Right lobe of liver (tissue), 6 donors: ENCODE measurements around the gene TENM4. TPM values are rescaled to one million over a fixed set of nuclear protein-coding genes. Genes with fewer than 3 reads are reported as not detected.

Experiments used
- ATAC-seq, 4 donors: fragments of 200-7000 bp; cut with Tn5 transposase; one replicate each; pipeline ENCODE4 v1.9.1; 2020; ENCODE audit warnings: mild to moderate bottlenecking in 4 of 4, moderate library complexity in 4 of 4
- DNase-seq, 3 donors: peaks; one replicate each; pipeline ENCODE4 v3.0.0-alpha.2; 2020
- H3K27ac ChIP-seq, 3 donors: fragments of 200-600 bp; one replicate each; pipeline ENCODE4 v1.8.0; 2022
- H3K27me3 ChIP-seq, 2 donors: fragments of 200-600 bp; one replicate each; pipeline ENCODE4 v1.8.0; 2022
- H3K36me3 ChIP-seq, 4 donors: fragments of 200-600 bp; sonication (generic) in 1 of 4; one replicate each; pipeline versions ENCODE4 v1.5.1 to v1.8.0; 2017 to 2022; ENCODE audit warnings: control low read depth in 1 of 4
- H3K4me1 ChIP-seq, 4 donors: fragments of 200-600 bp; sonication (generic) in 1 of 4; one replicate each; pipeline versions ENCODE4 v1.5.1 to v1.8.0; 2017 to 2022; ENCODE audit warnings: control low read depth in 1 of 4
- H3K4me3 ChIP-seq, 3 donors: fragments of 200-600 bp; one replicate each; pipeline ENCODE4 v1.8.0; 2022
- H3K9me3 ChIP-seq, 4 donors: fragments of 200-600 bp; sonication (generic) in 1 of 4; one replicate each; pipeline versions ENCODE4 v1.5.1 to v1.8.0; 2017 to 2022; ENCODE audit warnings: control low read depth in 1 of 4
- POLR2A ChIP-seq: fragments of 450-650 bp; IDR thresholded peaks from one replicate; pipeline ENCODE4 v1.6.1; 2017; ENCODE audit warnings: antibody characterized with exemption, mild to moderate bottlenecking
- WGBS: methylation state at CpG from one replicate; pipeline ENCODE4 v1.1.6; 2018; ENCODE audit warnings: low coverage, low lambda C conversion rate; ENCODE audit not compliant: insufficient coverage; ENCODE audit errors: missing lambda C conversion rate; 5-methylcytosine and 5-hydroxymethylcytosine counted together
- intact Hi-C, 2 donors: fragments of 100-400 bp; cut with DNase I; formaldehyde crosslinking; loops; one replicate each; pipeline versions ENCODE4 v1.11.2 to v1.14.1; 2022
- total RNA-seq, 6 experiments: library from RNA; depleted of rRNA in 2 of 6; stranded (reverse); fragments of >200 nt in 2 of 6; fragmentation: NEBNext Ultra II Directional in 3 of 6; extraction: Animal tissue kit (Norgen Biotek cat#: 25700) in 3 of 6; gene quantifications; one replicate each; pipeline versions ENCODE4 v1.1.0 to v1.2.4, GENCODE V29; 2016 to 2023
- TF ChIP-seq, protein P1 (sequence below), 4 donors: fragments of 200-600 bp in 3 of 4; fragments of 450-650 bp in 1 of 4; IDR thresholded peaks; one replicate each; pipeline versions ENCODE4 v1.5.1 to v1.8.0; 2016 to 2022; ENCODE audit warnings: antibody characterized with exemption in 4 of 4, mild to moderate bottlenecking in 2 of 4
- donor health status: DM: no; HTN: yes; CAD: no.
- donor health status: DM: no; HTN: no; CAD: no.
- donor health status: DM: no; HTN: no; CAD: no.
- donor health status: DM: no; HTN: yes; CAD: no.
- donor health status: DM: no; HTN: yes; CAD: no.

The TENM4 gene
- total RNA-seq, 6 experiments from 2014 or later, result 0.04 to 0.58 (median 0.14) TPM; not detected in 2

DNA sequence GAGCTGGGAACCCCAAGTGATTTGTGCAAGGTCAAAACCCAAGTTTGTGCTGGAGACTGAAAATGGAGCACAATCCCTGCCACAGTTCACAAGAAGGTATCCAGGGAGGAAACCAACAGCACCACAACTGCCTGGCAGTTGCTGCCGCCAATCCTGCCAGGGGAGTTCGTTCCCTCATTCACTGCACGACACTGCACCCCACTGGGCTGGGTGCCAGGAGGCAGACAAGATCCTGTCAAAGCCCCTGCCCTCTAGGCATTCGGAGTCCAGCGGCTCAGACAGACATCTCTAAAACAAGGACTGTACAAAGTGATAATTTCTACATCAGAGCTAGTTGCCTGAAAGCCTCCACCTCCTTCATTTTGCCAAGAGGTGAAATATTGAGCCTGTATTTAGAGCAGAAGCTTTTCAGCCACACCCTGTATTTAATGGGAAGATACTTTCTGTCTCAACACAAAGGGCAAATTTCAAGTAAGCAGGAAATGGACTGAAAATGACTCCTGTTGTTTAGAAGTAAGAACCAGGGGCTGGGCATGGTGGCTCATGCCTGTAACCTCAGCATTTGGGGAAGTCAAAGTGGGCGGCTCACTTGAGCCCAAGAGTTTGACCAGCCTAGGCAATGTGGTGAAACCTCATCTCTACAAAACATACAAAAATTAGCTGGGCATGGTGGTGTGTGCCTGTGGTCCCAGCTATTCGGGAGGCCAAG is 588.8 kb downstream of the TENM4 start:
- ATAC-seq, result peak in 2 of 4 donors; percentile 51 to 52
- H3K27ac ChIP-seq, result no peak overlapping the region
- no peaks in the 10 kb centered on the region for H3K36me3 ChIP-seq
- H3K9me3 ChIP-seq, result no peaks in the 10 kb centered on the region
- no peak for TF ChIP-seq POLR2A
- TF ChIP-seq, protein P1, sequence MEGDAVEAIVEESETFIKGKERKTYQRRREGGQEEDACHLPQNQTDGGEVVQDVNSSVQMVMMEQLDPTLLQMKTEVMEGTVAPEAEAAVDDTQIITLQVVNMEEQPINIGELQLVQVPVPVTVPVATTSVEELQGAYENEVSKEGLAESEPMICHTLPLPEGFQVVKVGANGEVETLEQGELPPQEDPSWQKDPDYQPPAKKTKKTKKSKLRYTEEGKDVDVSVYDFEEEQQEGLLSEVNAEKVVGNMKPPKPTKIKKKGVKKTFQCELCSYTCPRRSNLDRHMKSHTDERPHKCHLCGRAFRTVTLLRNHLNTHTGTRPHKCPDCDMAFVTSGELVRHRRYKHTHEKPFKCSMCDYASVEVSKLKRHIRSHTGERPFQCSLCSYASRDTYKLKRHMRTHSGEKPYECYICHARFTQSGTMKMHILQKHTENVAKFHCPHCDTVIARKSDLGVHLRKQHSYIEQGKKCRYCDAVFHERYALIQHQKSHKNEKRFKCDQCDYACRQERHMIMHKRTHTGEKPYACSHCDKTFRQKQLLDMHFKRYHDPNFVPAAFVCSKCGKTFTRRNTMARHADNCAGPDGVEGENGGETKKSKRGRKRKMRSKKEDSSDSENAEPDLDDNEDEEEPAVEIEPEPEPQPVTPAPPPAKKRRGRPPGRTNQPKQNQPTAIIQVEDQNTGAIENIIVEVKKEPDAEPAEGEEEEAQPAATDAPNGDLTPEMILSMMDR (IDR thresholded peaks at IDR 0.05), result no peak
- no peaks in the 10 kb centered on the region for H3K4me1 ChIP-seq
- 100% methylated on average over 2 of the region's 7 CpGs for WGBS
- DNase-seq, result no peak
- intact Hi-C loops, result no loop called here
- no peaks in the 10 kb centered on the region for H3K27me3 ChIP-seq
- H3K4me3 ChIP-seq, result no peak overlapping the region

DNA sequence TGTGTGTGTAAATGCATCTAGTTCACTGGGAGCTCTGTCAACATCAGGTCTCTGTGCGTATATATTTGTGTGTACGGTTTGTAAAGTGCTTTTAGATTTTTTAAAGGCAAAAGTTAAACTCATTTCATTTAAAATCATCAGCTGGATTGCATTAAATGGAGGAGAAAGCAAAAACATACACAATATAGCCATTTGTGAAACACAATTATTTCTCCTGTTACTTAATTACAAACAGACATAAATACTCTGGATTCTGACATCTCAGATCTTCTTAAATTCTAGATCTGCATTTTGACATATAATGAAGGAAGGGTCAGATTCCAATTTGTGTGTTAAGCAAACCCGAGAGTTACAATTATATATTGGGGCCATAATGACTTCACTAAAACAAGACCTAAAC is 590.8 kb downstream of the TENM4 start:
- no peaks in the 10 kb centered on the region for H3K4me1 ChIP-seq
- WGBS, result 69% methylated on average over 3 of the region's 3 CpGs
- intact Hi-C loops, result no loop called here

DNA sequence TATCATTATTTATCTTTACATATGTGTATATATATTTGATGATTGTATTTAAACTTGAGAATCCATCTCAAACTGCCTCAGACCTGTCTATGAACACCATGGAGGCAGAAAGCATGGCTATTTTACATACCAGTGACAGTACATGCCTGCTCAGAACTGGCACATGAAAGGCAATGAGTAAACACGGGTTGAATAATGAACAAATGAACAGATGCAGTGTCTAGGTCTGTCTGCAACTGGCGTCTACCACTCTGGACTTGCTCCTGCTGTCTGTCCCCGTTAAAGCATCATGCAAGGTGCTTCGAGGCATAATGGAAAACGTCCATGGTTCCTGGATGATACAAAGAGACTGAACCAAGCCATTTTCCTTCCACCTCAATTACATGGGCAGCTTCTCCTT is 594.6 kb downstream of the TENM4 start:
- H3K27me3 ChIP-seq, result no peaks in the 10 kb centered on the region
- H3K4me3 ChIP-seq, result no peak overlapping the region
- H3K9me3 ChIP-seq, result no peaks in the 10 kb centered on the region
- intact Hi-C loops, result no loop called here
- 52% methylated on average over 5 of the region's 5 CpGs for WGBS
- H3K27ac ChIP-seq, result no peak overlapping the region
- no peak for DNase-seq
- ATAC-seq, result no peak
- peaks cover 0 to under 1% (median 0%) of the 10 kb centered on the region in 4 donors for H3K4me1 ChIP-seq
- no peaks in the 10 kb centered on the region for H3K36me3 ChIP-seq
- TF ChIP-seq, protein P1 (IDR thresholded peaks at IDR 0.05), result no peak
- TF ChIP-seq POLR2A, result no peak

More for the DNA sequence above, 590.8 kb downstream of the TENM4 start:
- no peaks in the 10 kb centered on the region for H3K36me3 ChIP-seq
- no peaks in the 10 kb centered on the region for H3K9me3 ChIP-seq
- H3K27ac ChIP-seq, result no peak overlapping the region
- no peak for TF ChIP-seq POLR2A
- TF ChIP-seq, protein P1 (IDR thresholded peaks at IDR 0.05), result no peak
- H3K27me3 ChIP-seq, result no peaks in the 10 kb centered on the region
- H3K4me3 ChIP-seq, result no peak overlapping the region
- ATAC-seq, result no peak
- DNase-seq, result no peak

DNA sequence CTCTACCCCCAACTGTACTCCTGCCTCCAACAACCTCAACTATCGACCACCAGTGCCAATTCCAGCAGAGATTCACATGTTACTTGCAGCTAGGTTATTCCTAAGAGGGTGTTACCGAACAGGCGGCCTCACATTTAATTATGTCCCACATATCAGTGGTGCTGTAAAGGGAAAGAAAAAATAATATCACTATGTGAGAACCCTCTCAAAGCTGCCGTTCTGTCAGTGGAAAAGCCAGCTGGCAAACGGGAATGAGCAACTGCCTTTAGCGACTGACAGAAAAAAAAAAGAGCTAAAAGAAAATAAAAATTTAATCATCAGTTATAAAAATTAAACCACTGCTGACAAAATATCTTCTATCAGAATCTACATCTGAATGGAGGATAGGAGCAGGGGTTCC is 595.3 kb downstream of the TENM4 start:
- WGBS, result 77% methylated on average over 6 of the region's 6 CpGs

More for the DNA sequence above, 595.3 kb downstream of the TENM4 start:
- no peak for DNase-seq
- Histone ChIP-seq H3K9me3 (no peaks in the 10 kb centered on the region), H3K4me3 (no peak overlapping the region), H3K36me3 (no peaks in the 10 kb centered on the region), H3K27ac (no peak overlapping the region), H3K4me1 (peaks cover 0 to 9% (median 0%) of the 10 kb centered on the region in 4 donors), H3K27me3 (no peaks in the 10 kb centered on the region)
- ATAC-seq, result no peak
- intact Hi-C loops, result no loop called here
- no peak for TF ChIP-seq POLR2A
- TF ChIP-seq, protein P1 (IDR thresholded peaks at IDR 0.05), result no peak
